ENCODE measurements around the gene BEAN1.

Gene BEAN1

GRCh38 chr16:66421891-66422290 lies 5.2 kb upstream of the BEAN1 start:
- no peak for DNase-seq

GRCh38 chr16:66422366-66422765 lies 4.7 kb upstream of the BEAN1 start:
- DNase-seq, result no peak

- no peak for DNase-seq
Measured at GRCh38 chr16:66423177-66423576, 3.9 kb upstream of the BEAN1 start.

- DNase-seq, result no peak
Measured at GRCh38 chr16:66425651-66426050, 1.4 kb upstream of the BEAN1 start.

- no peak for DNase-seq
Measured at GRCh38 chr16:66426112-66427035, 721 bp upstream of the BEAN1 start.

GRCh38 chr16:66427871-66428681 lies 981 bp downstream of the BEAN1 start:
- DNase-seq, result no peak

GRCh38 chr16:66428682-66429251 lies 1.7 kb downstream of the BEAN1 start:
- DNase-seq, result no peak

GRCh38 chr16:66429290-66429962 lies 2.3 kb downstream of the BEAN1 start:
- no peak for DNase-seq

- no peak for DNase-seq
Measured at GRCh38 chr16:66430214-66430613, 3.1 kb downstream of the BEAN1 start.

- DNase-seq, result no peak
Measured at GRCh38 chr16:66431760-66432159, 4.7 kb downstream of the BEAN1 start.

- DNase-seq, result no peak
Measured at GRCh38 chr16:66432429-66432828, 5.3 kb downstream of the BEAN1 start.

- no peak for DNase-seq
Measured at GRCh38 chr16:66434619-66435430, 7.7 kb downstream of the BEAN1 start.

- no peak for DNase-seq
Measured at GRCh38 chr16:66435896-66436295, 8.8 kb downstream of the BEAN1 start.

- DNase-seq, result no peak
Measured at GRCh38 chr16:66437391-66437945, 10.4 kb downstream of the BEAN1 start.

GRCh38 chr16:66438536-66438935 lies 11.4 kb downstream of the BEAN1 start:
- DNase-seq, result no peak

GRCh38 chr16:66439051-66439730 lies 12.1 kb downstream of the BEAN1 start:
- no peak for DNase-seq

GRCh38 chr16:66440271-66440802 lies 13.2 kb downstream of the BEAN1 start:
- DNase-seq, result no peak

GRCh38 chr16:66440970-66441369 lies 13.9 kb downstream of the BEAN1 start:
- no peak for DNase-seq

GRCh38 chr16:66441586-66442375 lies 14.7 kb downstream of the BEAN1 start:
- no peak for DNase-seq
